GM23338 (cell line): ENCODE measurements around the gene SRP68. TPM values are rescaled to one million over a fixed set of nuclear protein-coding genes. Genes with fewer than 3 reads are reported as not detected.
A peak's percentile ranks its signal among the peaks of the same experiment; 100 is the strongest.

Experiments
- ATAC-seq: fragments of 200-7000 bp; cut with Tn5 transposase; 3 replicates; pipeline ENCODE4 v1.9.1; 2020
- DNase-seq: peaks from one replicate; pipeline ENCODE4 v3.0.0-alpha.2; 2015; ENCODE audit warnings: low spot score
- H2AFZ ChIP-seq: fragments of 200-600 bp; sonication (generic); 2 replicates; pipeline ENCODE4 v1.8.0; 2016; ENCODE audit warnings: antibody characterized with exemption, mild to moderate bottlenecking, moderate library complexity
- H3F3A ChIP-seq: fragments of 200-600 bp; sonication (generic); replicated peaks from 2 replicates; pipeline ENCODE4 v1.8.0; 2017; ENCODE audit warnings: antibody characterized with exemption, mixed run types, low read depth
- H3K27ac ChIP-seq: fragments of 200-600 bp; sonication (generic); 2 replicates; pipeline ENCODE4 v1.6.1; 2016; ENCODE audit warnings: low read depth
- H3K27me3 ChIP-seq: fragments of 200-600 bp; sonication (generic); 2 replicates; pipeline ENCODE4 v1.8.0; 2016; ENCODE audit warnings: mild to moderate bottlenecking, mixed run types, moderate library complexity; ENCODE audit not compliant: insufficient read depth
- H3K36me3 ChIP-seq: fragments of 200-600 bp; sonication (generic); 2 replicates; pipeline ENCODE4 v1.8.0; 2016; ENCODE audit warnings: mild to moderate bottlenecking; ENCODE audit not compliant: insufficient read depth
- H3K4me1 ChIP-seq: fragments of 200-600 bp; sonication (generic); 2 replicates; pipeline ENCODE4 v1.8.0; 2016; ENCODE audit warnings: mild to moderate bottlenecking, moderate library complexity; ENCODE audit not compliant: insufficient read depth
- H3K4me2 ChIP-seq: fragments of 200-600 bp; sonication (generic); 2 replicates; pipeline ENCODE4 v1.7.1; 2017; ENCODE audit warnings: mixed run types
- H3K4me3 ChIP-seq: fragments of 200-600 bp; sonication (generic); 2 replicates; pipeline ENCODE4 v1.6.1; 2016; ENCODE audit warnings: mixed run types
- H3K79me2 ChIP-seq: fragments of 200-600 bp; sonication (generic); replicated peaks from 2 replicates; pipeline ENCODE4 v1.8.0; 2017; ENCODE audit warnings: mild to moderate bottlenecking; ENCODE audit not compliant: insufficient read depth
- H3K9me2 ChIP-seq: fragments of 200-600 bp; sonication (generic); 2 replicates; pipeline ENCODE4 v1.8.0; 2017; ENCODE audit not compliant: insufficient read depth
- H4K20me1 ChIP-seq: fragments of 200-600 bp; sonication (generic); replicated peaks from 2 replicates; pipeline ENCODE4 v1.8.0; 2017; ENCODE audit warnings: mild to moderate bottlenecking; ENCODE audit not compliant: insufficient read depth
- H3K27ac Mint-ChIP-seq: 2 replicates; pipeline ENCODE4 v1.8.0; 2020; ENCODE audit warnings: inconsistent platforms, mild to moderate bottlenecking, moderate library complexity, mixed read lengths
- H3K27me3 Mint-ChIP-seq: 3 replicates; pipeline ENCODE4 v1.8.0; 2022; ENCODE audit warnings: low read depth, mild to moderate bottlenecking, moderate library complexity, mixed read lengths, inconsistent platforms; ENCODE audit not compliant: insufficient read depth, poor library complexity
- H3K36me3 Mint-ChIP-seq: 3 replicates; pipeline ENCODE4 v1.8.0; 2021; ENCODE audit warnings: low read depth, mild to moderate bottlenecking, inconsistent platforms, moderate library complexity, mixed read lengths
- H3K4me1 Mint-ChIP-seq: 3 replicates; pipeline ENCODE4 v1.8.0; 2020; ENCODE audit warnings: mild to moderate bottlenecking, inconsistent platforms, mixed read lengths
- H3K4me3 Mint-ChIP-seq: 3 replicates; pipeline ENCODE4 v1.8.0; 2021; ENCODE audit warnings: moderate library complexity, mild to moderate bottlenecking, inconsistent platforms, mixed read lengths
- H3K9me3 Mint-ChIP-seq: 3 replicates; pipeline ENCODE4 v1.8.0; 2020; ENCODE audit warnings: moderate library complexity, mild to moderate bottlenecking, inconsistent platforms, mixed read lengths
- CREB1 ChIP-seq: fragments of 250-450 bp; sonication (Bioruptor Pico); IDR thresholded peaks from 2 replicates; pipeline ENCODE4 v1.5.0; 2020; ENCODE audit warnings: low read depth, mild to moderate bottlenecking, moderate library complexity
- CTCF ChIP-seq, 2 experiments: fragments of 200-600 bp in 1 of 2; sonication (generic) in 1 of 2; conservative IDR thresholded peaks; 2 replicates each; pipeline versions ENCODE4 v1.5.1 to v1.6.1; 2016 to 2017; ENCODE audit warnings: antibody characterized with exemption in 2 of 2, low read depth in 2 of 2, mild to moderate bottlenecking in 2 of 2, moderate library complexity in 1 of 2
- ETS1 ChIP-seq: IDR thresholded peaks from 2 replicates; pipeline ENCODE4 v1.6.1; 2016; ENCODE audit warnings: antibody characterized with exemption
- EZH2 ChIP-seq: fragments of 200-600 bp; sonication (generic); IDR thresholded peaks from one replicate; pipeline ENCODE4 v1.8.0; 2017; ENCODE audit warnings: antibody characterized with exemption, mild to moderate bottlenecking, low read depth; ENCODE audit not compliant: unreplicated experiment
- EZH2phosphoT487 ChIP-seq: fragments of 200-600 bp; sonication (generic); IDR thresholded peaks from one replicate; pipeline ENCODE4 v1.8.1; 2018; ENCODE audit warnings: antibody characterized with exemption; ENCODE audit not compliant: unreplicated experiment
- JUNB ChIP-seq: IDR thresholded peaks from one replicate; pipeline ENCODE4 v1.6.1; 2016; ENCODE audit warnings: antibody characterized with exemption; ENCODE audit not compliant: unreplicated experiment
- NANOG ChIP-seq: IDR thresholded peaks from 2 replicates; pipeline ENCODE4 v1.6.1; 2016; ENCODE audit warnings: antibody characterized with exemption, borderline replicate concordance
- POLR2AphosphoS5 ChIP-seq: IDR thresholded peaks from 2 replicates; pipeline ENCODE4 v1.6.1; 2016; ENCODE audit warnings: antibody characterized with exemption, low read depth
- REST ChIP-seq: IDR thresholded peaks from one replicate; pipeline ENCODE4 v1.6.1; 2018; ENCODE audit warnings: antibody characterized with exemption; ENCODE audit not compliant: unreplicated experiment
- STAT1 ChIP-seq: IDR thresholded peaks from one replicate; pipeline ENCODE4 v1.6.1; 2016; ENCODE audit warnings: antibody characterized with exemption; ENCODE audit not compliant: unreplicated experiment
- ZNF114 ChIP-seq: fragments of 250-450 bp; sonication (Bioruptor Pico); IDR thresholded peaks from 2 replicates; pipeline ENCODE4 v1.5.0; 2020; ENCODE audit warnings: mild to moderate bottlenecking, moderate library complexity
- ZNF331 ChIP-seq: fragments of 250-450 bp; sonication (Bioruptor Pico); IDR thresholded peaks from 2 replicates; pipeline ENCODE4 v1.5.0; 2020; ENCODE audit warnings: low read depth, mild to moderate bottlenecking, moderate library complexity
- ZNF462 ChIP-seq: fragments of 250-450 bp; sonication (Bioruptor Pico); IDR thresholded peaks from 2 replicates; pipeline ENCODE4 v1.5.0; 2020; ENCODE audit warnings: mild to moderate bottlenecking, moderate library complexity
- polyA plus RNA-seq: library from polyadenylated mRNA; unstranded; fragments of >200 nt; fragmentation: Nextera tagmentation; extraction: Ambion mirVana; gene quantifications from 2 replicates; pipeline ENCODE4 v1.2.1, GENCODE V29; 2016
- total RNA-seq: library from RNA; depleted of rRNA; stranded (reverse); fragments of >200 nt; shearing (Covaris generic); gene quantifications from 2 replicates; pipeline ENCODE4 v1.2.3, GENCODE V29; 2014

SRP68 gene
- total and polyA plus RNA-seq, 2 experiments from 2014 or later = 30.7 to 62.8 TPM

- peaks cover 44% of the 10 kb centered on the region for H3K36me3 Mint-ChIP-seq
- peaks cover 3% of the 10 kb centered on the region; the same call in 2 of the 3 replicates for H3K9me3 Mint-ChIP-seq
- peak overlapping the region; percentile 40 for H2AFZ ChIP-seq
- peak overlapping the region; percentile 98 for H3K27ac Mint-ChIP-seq
- H3K27me3 ChIP-seq = no peaks in the 10 kb centered on the region
- H3F3A ChIP-seq = 0 out of 2 replicates have a peak, but pooled peaks cover 12% of the 10 kb centered on the region
- H3K27me3 Mint-ChIP-seq = peaks cover 10% of the 10 kb centered on the region
- H4K20me1 ChIP-seq = no peaks in the 10 kb centered on the region; the same call in 1 of the 2 replicates
- H3K9me2 ChIP-seq = no peaks in the 10 kb centered on the region
- H3K27ac ChIP-seq = peak overlapping the region; percentile 39; the same call in 1 of the 2 replicates
- H3K4me3 Mint-ChIP-seq = peak overlapping the region; percentile 86
- peak overlapping the region; percentile 96 for H3K4me2 ChIP-seq
- TF ChIP-seq ZNF114 (CRISPR knock-in tag) = no peak
- TF ChIP-seq REST = no peak
- no peak for TF ChIP-seq STAT1
- no peak for TF ChIP-seq NANOG
- no peak for TF ChIP-seq POLR2AphosphoS5
- TF ChIP-seq EZH2phosphoT487 = no peak
- no peak for TF ChIP-seq CTCF (conservative IDR thresholded peaks at IDR 0.05; ENCODE audit: low read depth in 2 of 2)
- TF ChIP-seq ZNF462 (CRISPR knock-in tag) = no peak
- TF ChIP-seq ZNF331 (CRISPR knock-in tag) = no peak
- TF ChIP-seq EZH2 = no peak
- TF ChIP-seq ETS1 = no peak
- TF ChIP-seq JUNB = no peak
- TF ChIP-seq CREB1 (CRISPR knock-in tag) = no peak
- DNase-seq = no peak
- peak overlapping the region; percentile 92 for H3K4me3 ChIP-seq
- H3K4me1 ChIP-seq = peaks cover 26% of the 10 kb centered on the region; the same call in 1 of the 2 replicates
- peaks cover 17% of the 10 kb centered on the region for H3K36me3 ChIP-seq
- peaks cover 27% of the 10 kb centered on the region for H3K4me1 Mint-ChIP-seq
- peaks cover 20% of the 10 kb centered on the region for H3K79me2 ChIP-seq
- ATAC-seq = no peak
Observed at GRCh38 chr17:76102944-76103273, 30.6 kb upstream of the SRP68 start.
